Measurements from ENCODE around the gene MPPED1.

Gene MPPED1

DNA sequence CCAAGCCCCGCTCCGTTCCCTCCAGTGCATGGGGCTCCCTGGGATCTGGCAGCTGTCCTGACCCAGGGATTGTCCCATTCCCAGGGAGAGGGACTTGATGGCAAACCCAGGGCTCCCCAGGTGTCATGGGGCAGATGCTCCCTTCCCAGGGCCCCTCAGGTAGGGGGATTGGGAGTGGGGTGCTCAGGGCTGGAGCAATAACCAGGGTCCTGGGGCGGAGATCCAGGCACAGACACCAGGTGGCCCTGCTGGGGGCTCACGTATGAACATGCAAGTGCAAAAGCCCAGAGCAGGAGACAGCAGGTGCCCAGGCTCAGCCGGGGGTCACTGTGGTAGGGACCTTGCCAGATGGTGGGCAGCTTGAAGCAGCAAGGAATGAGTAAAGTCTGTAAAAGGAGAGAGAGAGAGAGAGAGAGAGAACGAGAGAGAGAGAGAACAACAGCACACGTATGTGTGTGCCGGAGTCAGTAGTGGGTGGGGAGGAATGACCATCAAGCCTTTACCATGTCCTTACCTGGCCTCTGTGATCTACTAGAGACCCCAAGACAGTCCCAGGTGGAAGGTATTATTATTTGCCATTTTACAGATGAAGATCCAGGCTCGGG is 19.3 kb upstream of the MPPED1 start:
- TF ChIP-seq, protein P1, sequence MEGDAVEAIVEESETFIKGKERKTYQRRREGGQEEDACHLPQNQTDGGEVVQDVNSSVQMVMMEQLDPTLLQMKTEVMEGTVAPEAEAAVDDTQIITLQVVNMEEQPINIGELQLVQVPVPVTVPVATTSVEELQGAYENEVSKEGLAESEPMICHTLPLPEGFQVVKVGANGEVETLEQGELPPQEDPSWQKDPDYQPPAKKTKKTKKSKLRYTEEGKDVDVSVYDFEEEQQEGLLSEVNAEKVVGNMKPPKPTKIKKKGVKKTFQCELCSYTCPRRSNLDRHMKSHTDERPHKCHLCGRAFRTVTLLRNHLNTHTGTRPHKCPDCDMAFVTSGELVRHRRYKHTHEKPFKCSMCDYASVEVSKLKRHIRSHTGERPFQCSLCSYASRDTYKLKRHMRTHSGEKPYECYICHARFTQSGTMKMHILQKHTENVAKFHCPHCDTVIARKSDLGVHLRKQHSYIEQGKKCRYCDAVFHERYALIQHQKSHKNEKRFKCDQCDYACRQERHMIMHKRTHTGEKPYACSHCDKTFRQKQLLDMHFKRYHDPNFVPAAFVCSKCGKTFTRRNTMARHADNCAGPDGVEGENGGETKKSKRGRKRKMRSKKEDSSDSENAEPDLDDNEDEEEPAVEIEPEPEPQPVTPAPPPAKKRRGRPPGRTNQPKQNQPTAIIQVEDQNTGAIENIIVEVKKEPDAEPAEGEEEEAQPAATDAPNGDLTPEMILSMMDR (IDR thresholded peaks at IDR 0.05; ENCODE audit: borderline replicate concordance, extremely low read depth, low read length, poor library complexity, severe bottlenecking): no peak
- TF ChIP-seq EZH2 (IDR thresholded peaks at IDR 0.05; ENCODE audit: borderline replicate concordance, low read depth, low read length, severe bottlenecking): no peak
- no peaks in the 10 kb centered on the region for H3K36me3 ChIP-seq (ENCODE audit: insufficient read depth, low read length)
- H3K27ac ChIP-seq (ENCODE audit: low read length): no peak overlapping the region
- no peaks in the 10 kb centered on the region for H3K27me3 ChIP-seq (ENCODE audit: insufficient read depth, low read length, poor library complexity)
- peaks cover 1% of the 10 kb centered on the region; the same call in 1 of the 2 replicates for H4K20me1 ChIP-seq (ENCODE audit: insufficient read depth, low read length)
- no peaks in the 10 kb centered on the region for H3K9me3 ChIP-seq (ENCODE audit: insufficient read depth, low read length, severe bottlenecking)
- ATAC-seq (ENCODE audit: insufficient read depth, low read depth) (no peak), DNase-seq (no peak)
- H3K9ac ChIP-seq (ENCODE audit: low read depth, low read length): no peak overlapping the region
- no peaks in the 10 kb centered on the region for H3K4me1 ChIP-seq (ENCODE audit: insufficient read depth, low read length)
- H3K79me2 ChIP-seq (ENCODE audit: insufficient read depth, low read length): no peaks in the 10 kb centered on the region
- no peak overlapping the region for H3K4me2 ChIP-seq (ENCODE audit: insufficient read depth, low read length)
- no peak overlapping the region for H3K4me3 ChIP-seq (ENCODE audit: low read depth in 1 of 2, low read length in 2 of 2)
- no peak overlapping the region for H2AFZ ChIP-seq (ENCODE audit: low read depth, low read length)

DNA sequence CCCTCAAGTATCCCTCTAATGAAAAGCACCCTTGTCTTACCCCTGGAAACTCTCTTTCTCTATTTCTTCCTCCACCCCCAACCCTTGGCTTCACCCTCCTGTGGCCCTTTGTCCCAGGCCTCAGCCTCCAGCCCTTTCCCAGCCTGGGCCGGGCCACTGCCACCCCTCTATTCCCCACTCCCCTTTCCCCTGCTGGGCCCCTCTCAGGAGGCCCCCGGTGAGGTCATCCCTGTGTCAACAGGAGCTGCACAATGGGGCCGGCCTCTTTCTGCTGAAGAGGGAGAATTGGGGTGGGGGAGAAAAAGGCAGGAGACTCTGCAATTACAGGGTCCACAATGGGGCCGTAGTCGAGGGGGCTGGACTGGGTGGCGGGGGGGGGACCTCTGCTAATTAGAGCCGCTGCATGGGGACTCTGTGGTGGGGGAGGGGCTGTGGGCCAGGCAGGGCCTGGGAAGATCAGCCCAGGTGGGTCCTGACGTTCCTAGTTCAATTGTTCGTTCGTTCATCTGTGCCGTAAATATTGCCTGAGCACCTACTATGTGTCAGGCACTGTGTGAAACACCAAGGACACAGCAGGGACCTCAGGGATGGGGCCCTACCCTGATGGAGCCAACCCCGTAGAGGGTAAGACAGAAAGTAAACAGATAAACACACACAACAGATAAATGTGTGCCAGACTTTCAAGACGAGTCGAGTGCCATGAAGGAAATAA is 18.5 kb upstream of the MPPED1 start:
- Histone ChIP-seq H3K9me3 (ENCODE audit: insufficient read depth, low read length, severe bottlenecking) (no peaks in the 10 kb centered on the region), H3K4me3 (ENCODE audit: low read depth in 1 of 2, low read length in 2 of 2) (no peak overlapping the region), H3K4me2 (ENCODE audit: insufficient read depth, low read length) (no peak overlapping the region), H3K27me3 (ENCODE audit: insufficient read depth, low read length, poor library complexity) (no peaks in the 10 kb centered on the region), H2AFZ (ENCODE audit: low read depth, low read length) (no peak overlapping the region), H3K27ac (ENCODE audit: low read length) (no peak overlapping the region), H3K9ac (ENCODE audit: low read depth, low read length) (no peak overlapping the region), H4K20me1 (ENCODE audit: insufficient read depth, low read length) (peaks cover 7% of the 10 kb centered on the region; the same call in 1 of the 2 replicates), H3K79me2 (ENCODE audit: insufficient read depth, low read length) (no peaks in the 10 kb centered on the region), H3K36me3 (ENCODE audit: insufficient read depth, low read length) (no peaks in the 10 kb centered on the region), H3K4me1 (ENCODE audit: insufficient read depth, low read length) (no peaks in the 10 kb centered on the region)
- DNase-seq (no peak), ATAC-seq (ENCODE audit: insufficient read depth, low read depth) (no peak)
- TF ChIP-seq EZH2 (IDR thresholded peaks at IDR 0.05; ENCODE audit: borderline replicate concordance, low read depth, low read length, severe bottlenecking): no peak
- TF ChIP-seq, protein P1 (IDR thresholded peaks at IDR 0.05; ENCODE audit: borderline replicate concordance, extremely low read depth, low read length, poor library complexity, severe bottlenecking): no peak

DNA sequence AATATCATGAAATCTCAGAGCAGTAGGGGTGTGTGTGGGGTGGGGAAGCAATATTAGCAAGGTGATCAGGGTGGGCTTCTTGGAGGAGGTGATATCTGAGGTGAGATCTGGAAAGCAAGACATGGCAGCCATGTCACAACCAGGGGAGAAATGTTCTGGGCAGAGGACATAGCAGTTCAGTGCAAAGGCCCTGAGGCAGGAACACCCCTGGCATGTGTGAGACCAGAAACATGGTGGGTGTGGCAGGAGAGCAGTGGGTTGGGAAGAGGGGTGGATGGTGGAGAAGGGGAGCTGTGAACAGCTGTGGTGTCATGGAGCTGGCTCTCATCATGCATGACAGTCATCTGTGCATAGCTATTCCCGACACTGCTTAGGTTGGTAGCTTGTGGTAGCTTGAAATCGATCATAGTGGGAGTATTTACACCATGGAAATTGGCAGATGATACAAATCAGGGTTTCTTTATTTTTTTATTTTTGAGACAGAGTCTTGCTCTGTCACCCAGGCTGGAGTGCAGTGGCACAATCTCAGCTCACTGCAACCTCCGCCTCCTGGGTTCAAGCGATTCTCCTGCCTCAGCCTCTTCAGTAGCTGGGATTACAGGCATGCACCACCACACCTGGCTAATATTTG is 17.9 kb upstream of the MPPED1 start:
- TF ChIP-seq, protein P1 (IDR thresholded peaks at IDR 0.05; ENCODE audit: borderline replicate concordance, extremely low read depth, low read length, poor library complexity, severe bottlenecking): no peak
- no peak for TF ChIP-seq EZH2 (IDR thresholded peaks at IDR 0.05; ENCODE audit: borderline replicate concordance, low read depth, low read length, severe bottlenecking)
- no peaks in the 10 kb centered on the region for H3K4me1 ChIP-seq (ENCODE audit: insufficient read depth, low read length)
- no peaks in the 10 kb centered on the region for H3K79me2 ChIP-seq (ENCODE audit: insufficient read depth, low read length)
- H4K20me1 ChIP-seq (ENCODE audit: insufficient read depth, low read length): peaks cover 7% of the 10 kb centered on the region; the same call in 1 of the 2 replicates
- H3K9ac ChIP-seq (ENCODE audit: low read depth, low read length): no peak overlapping the region
- no peaks in the 10 kb centered on the region for H3K9me3 ChIP-seq (ENCODE audit: insufficient read depth, low read length, severe bottlenecking)
- H3K4me2 ChIP-seq (ENCODE audit: insufficient read depth, low read length): no peak overlapping the region
- H3K27me3 ChIP-seq (ENCODE audit: insufficient read depth, low read length, poor library complexity): no peaks in the 10 kb centered on the region
- no peak for DNase-seq
- no peak overlapping the region for H3K27ac ChIP-seq (ENCODE audit: low read length)
- no peak overlapping the region for H3K4me3 ChIP-seq (ENCODE audit: low read depth in 1 of 2, low read length in 2 of 2)
- no peak overlapping the region for H2AFZ ChIP-seq (ENCODE audit: low read depth, low read length)
- no peaks in the 10 kb centered on the region for H3K36me3 ChIP-seq (ENCODE audit: insufficient read depth, low read length)
- ATAC-seq (ENCODE audit: insufficient read depth, low read depth): no peak
